HL-60 (cell line): Measurements from ENCODE around the gene TSSK6.

Source experiments
- GABPA ChIP-seq: IDR thresholded peaks from 2 replicates; pipeline ENCODE4 v1.6.1; 2012; ENCODE audit warnings: low read depth
- POLR2AphosphoS5 ChIP-seq: IDR thresholded peaks from 2 replicates; pipeline ENCODE4 v1.6.1; 2012; ENCODE audit warnings: low read depth
- SPI1 ChIP-seq: IDR thresholded peaks from 2 replicates; pipeline ENCODE4 v1.6.1; 2012; ENCODE audit warnings: low read depth, mild to moderate bottlenecking, borderline replicate concordance
- TF ChIP-seq, protein P1 (sequence below): IDR thresholded peaks from one replicate; pipeline ENCODE4 v1.5.1; 2011; ENCODE audit warnings: low read length, control low read depth, inconsistent platforms; ENCODE audit not compliant: insufficient read depth
- TF ChIP-seq, protein P2 (sequence below): IDR thresholded peaks from 2 replicates; pipeline ENCODE4 v1.6.1; 2012; ENCODE audit warnings: low read depth; ENCODE audit not compliant: insufficient replicate concordance

DNA sequence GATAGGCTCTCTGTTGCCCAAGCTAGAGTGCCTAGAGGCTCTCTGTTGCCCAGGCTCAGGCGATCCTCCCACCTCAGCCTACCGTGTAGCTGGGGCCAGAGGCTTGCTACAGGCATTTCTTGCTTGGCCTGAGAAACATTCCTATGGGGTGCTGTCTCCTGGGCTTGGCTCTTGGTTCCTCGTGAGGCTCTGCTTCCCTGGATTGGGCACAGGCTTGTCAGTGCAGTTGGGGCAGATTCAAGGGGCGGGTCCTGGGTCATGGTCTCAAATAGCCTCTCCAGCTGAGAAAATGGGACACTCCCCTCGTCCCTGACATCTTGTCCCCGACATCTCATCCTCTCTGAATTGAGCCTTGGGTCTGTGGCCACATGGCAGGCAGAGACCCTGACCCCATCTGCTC lies 4.9 kb downstream of the TSSK6 start:
- TF ChIP-seq POLR2AphosphoS5, result no peak
- TF ChIP-seq, protein P1, sequence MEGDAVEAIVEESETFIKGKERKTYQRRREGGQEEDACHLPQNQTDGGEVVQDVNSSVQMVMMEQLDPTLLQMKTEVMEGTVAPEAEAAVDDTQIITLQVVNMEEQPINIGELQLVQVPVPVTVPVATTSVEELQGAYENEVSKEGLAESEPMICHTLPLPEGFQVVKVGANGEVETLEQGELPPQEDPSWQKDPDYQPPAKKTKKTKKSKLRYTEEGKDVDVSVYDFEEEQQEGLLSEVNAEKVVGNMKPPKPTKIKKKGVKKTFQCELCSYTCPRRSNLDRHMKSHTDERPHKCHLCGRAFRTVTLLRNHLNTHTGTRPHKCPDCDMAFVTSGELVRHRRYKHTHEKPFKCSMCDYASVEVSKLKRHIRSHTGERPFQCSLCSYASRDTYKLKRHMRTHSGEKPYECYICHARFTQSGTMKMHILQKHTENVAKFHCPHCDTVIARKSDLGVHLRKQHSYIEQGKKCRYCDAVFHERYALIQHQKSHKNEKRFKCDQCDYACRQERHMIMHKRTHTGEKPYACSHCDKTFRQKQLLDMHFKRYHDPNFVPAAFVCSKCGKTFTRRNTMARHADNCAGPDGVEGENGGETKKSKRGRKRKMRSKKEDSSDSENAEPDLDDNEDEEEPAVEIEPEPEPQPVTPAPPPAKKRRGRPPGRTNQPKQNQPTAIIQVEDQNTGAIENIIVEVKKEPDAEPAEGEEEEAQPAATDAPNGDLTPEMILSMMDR, result no peak
- no peak for TF ChIP-seq SPI1
- TF ChIP-seq, protein P2, sequence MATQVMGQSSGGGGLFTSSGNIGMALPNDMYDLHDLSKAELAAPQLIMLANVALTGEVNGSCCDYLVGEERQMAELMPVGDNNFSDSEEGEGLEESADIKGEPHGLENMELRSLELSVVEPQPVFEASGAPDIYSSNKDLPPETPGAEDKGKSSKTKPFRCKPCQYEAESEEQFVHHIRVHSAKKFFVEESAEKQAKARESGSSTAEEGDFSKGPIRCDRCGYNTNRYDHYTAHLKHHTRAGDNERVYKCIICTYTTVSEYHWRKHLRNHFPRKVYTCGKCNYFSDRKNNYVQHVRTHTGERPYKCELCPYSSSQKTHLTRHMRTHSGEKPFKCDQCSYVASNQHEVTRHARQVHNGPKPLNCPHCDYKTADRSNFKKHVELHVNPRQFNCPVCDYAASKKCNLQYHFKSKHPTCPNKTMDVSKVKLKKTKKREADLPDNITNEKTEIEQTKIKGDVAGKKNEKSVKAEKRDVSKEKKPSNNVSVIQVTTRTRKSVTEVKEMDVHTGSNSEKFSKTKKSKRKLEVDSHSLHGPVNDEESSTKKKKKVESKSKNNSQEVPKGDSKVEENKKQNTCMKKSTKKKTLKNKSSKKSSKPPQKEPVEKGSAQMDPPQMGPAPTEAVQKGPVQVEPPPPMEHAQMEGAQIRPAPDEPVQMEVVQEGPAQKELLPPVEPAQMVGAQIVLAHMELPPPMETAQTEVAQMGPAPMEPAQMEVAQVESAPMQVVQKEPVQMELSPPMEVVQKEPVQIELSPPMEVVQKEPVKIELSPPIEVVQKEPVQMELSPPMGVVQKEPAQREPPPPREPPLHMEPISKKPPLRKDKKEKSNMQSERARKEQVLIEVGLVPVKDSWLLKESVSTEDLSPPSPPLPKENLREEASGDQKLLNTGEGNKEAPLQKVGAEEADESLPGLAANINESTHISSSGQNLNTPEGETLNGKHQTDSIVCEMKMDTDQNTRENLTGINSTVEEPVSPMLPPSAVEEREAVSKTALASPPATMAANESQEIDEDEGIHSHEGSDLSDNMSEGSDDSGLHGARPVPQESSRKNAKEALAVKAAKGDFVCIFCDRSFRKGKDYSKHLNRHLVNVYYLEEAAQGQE, result no peak
- TF ChIP-seq GABPA, result no peak
